Testis (tissue), 2 donors: ENCODE data around the gene ZBTB18.

Experiments
- CTCF ChIP-seq, 3 experiments: fragments of 450-650 bp in 2 of 3; fragments of 200-600 bp in 1 of 3; sonication (generic) in 1 of 3; IDR thresholded peaks; one replicate each; pipeline ENCODE4 v1.5.1; 2016 to 2019; ENCODE audit warnings: antibody characterized with exemption in 3 of 3, mild to moderate bottlenecking in 2 of 3, moderate library complexity in 1 of 3
- POLR2A ChIP-seq: fragments of 450-650 bp; IDR thresholded peaks from one replicate; pipeline ENCODE4 v1.6.1; 2017; ENCODE audit warnings: antibody characterized with exemption, mild to moderate bottlenecking, moderate library complexity

GRCh38 chr1:244069326-244069898 is 18.3 kb downstream of the ZBTB18 start:
- TF ChIP-seq CTCF (IDR thresholded peaks at IDR 0.05) (no peak), POLR2A (no peak)
